NCI-H1105 (cell line): ENCODE measurements around the gene RAPSN.

ENCODE experiments used
- DNase-seq: peaks from one replicate; lab custom pipeline; 2025; lab: John Stamatoyannopoulos, UW

The RAPSN gene

DNA sequence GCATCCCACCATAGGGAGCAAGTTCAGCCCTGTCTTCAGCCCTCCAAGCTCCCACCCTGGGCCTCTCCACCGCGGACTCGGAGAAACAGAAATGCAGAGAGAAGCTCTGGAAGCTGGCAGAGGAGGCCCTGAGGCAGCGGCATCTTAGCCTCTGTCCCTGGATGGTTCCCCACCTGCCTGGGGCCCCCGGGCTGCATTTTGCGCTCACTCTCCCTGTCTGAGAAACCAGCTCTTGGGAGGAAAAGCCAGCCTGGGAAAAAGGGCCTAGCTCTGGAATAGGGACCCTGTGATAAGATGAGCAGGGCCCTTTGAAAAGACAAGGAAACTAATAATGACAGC is 58.5 kb downstream of the RAPSN start:
- no peak for DNase-seq

DNA sequence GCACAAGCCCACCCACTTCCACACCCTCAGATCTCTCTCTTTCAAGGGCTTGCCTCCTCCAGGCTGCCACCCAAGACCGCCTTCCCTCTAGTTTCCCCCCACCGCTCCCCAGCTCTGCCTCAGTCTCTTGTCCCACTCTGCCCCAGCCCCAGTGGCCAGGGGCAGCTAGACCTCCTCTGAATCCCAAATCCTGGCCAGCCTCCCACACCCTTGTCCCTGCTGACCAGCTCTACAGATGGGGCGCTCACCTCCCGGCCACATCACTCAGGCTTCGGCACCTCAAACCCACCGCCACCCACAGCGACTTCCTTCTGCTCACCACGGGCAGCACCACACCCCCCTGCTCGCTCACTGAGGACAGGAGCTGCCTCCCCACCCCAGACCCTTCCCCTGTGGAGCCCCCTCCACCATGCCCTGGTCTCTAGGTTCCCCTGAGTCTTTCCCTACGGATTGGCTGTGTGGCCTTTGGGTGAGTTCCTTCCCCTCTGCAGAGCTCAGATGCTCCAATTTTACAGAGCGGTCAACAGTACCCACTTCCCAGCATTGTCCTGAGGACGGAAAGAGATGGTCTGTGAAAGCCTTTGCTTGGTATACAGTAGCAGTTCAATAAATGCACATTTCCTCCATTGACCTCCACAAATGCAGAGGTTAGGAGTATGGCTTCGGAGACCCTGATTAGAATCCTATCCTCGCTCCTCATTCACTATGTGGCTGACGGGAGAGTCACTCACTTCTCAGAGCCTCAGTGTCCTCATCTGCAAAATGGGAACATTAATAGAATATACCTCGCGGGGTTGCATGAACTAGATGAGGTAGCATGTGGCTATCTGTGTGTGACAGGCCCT is 59.1 kb downstream of the RAPSN start:
- DNase-seq, result no peak

DNA sequence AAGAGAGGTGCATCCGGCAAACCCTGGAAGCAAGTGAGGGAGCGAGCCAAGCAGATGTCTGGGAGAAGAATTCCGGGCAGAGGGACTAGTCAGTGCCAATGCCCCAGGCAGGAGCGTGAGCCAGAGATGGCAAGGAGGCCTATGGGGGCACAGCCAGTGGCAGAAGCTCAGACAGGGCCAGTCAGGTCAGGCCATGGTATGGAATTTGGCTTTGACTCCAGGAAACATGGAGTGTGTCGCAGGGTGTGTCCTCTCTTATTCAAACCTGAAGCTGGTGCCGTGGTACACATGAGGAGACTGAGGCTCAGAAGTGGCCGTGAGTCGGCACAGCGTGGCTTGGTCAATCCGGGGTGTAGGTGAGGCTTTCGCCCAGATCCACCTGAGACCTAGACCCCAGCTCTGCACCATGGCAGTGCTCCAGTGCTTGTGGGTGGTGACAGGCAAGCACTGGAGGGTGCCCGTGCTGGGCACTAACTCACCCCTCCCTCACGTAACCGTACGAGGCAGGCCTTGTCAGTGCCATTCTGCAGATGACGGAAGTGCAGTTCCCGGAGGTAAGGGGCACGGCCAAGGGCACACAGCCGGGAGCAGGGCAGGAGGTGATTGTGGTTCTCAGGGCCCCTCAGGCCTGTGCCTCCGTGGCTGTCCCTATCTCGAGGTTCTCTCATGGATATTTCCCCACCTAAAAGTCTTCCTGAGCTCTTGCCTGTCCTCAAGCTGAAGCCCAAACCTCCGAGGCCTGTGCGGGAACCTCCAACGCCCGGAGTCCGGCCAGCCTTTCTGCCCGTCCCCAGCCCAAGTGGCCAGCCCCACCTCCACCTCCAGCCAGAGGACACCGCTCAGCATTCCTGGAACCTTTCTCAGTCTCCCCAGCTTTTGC is 60.0 kb downstream of the RAPSN start:
- no peak for DNase-seq

DNA sequence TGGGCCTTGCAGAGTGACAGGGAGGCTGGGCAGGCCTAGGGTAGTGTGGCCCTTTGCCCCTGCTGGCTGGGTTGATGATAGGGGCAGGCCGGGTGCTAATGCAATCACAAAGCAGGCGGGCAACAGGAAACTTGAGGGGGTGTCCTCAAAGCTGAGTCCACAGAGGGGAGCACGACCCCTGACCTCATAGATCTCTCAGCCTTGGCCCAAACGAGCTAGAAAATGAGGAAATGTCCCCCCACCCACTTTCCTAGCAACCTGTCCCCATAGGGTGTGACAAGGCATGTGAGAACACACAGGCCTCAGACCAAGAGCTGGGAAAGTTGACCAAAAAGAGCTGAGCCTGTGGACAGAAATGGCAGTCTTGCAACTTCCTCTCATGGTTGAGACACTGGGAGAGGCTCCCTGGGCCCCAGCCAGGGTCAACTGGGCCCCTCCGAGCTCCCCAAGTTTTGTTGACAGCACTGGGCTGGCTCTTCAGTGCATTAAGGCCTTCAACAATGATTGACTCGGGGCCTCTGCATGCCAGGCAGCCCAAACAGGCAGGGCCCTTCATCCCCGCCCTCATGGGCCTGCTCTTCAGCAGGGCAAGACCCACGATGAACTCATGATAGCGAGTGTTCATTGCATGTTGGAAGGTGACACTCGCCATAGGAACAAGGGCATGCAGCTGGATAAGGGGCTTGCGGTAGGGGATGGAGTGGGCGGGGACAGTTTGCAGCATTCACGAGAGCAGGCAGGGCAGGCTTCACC is 60.8 kb downstream of the RAPSN start:
- DNase-seq, result no peak
